Endodermal cell (in vitro differentiated cells): ENCODE measurements around the gene MYCN. TPM values are rescaled to one million over a fixed set of nuclear protein-coding genes. Genes with fewer than 3 reads are reported as not detected.
A peak's percentile ranks its signal among the peaks of the same experiment; 100 is the strongest.

Experiments
- DNase-seq: peaks from one replicate; pipeline ENCODE4 v3.0.0-alpha.2; 2017
- H3K27ac ChIP-seq: 2 replicates; pipeline ENCODE4 v1.5.1; 2013; ENCODE audit warnings: mild to moderate bottlenecking, low read depth, low read length, moderate library complexity
- H3K27me3 ChIP-seq: 2 replicates; pipeline ENCODE4 v1.6.1; 2013; ENCODE audit warnings: mild to moderate bottlenecking, low read length, moderate library complexity; ENCODE audit not compliant: insufficient read depth, control insufficient read depth, poor library complexity, severe bottlenecking
- H3K36me3 ChIP-seq: 2 replicates; pipeline ENCODE4 v1.7.0; 2013; ENCODE audit warnings: mild to moderate bottlenecking, low read length, moderate library complexity; ENCODE audit not compliant: control insufficient read depth, insufficient read depth
- H3K4me1 ChIP-seq: one replicate; pipeline ENCODE4 v1.7.0; 2013; ENCODE audit warnings: low read length; ENCODE audit not compliant: control insufficient read depth, insufficient read depth
- H3K4me3 ChIP-seq: 2 replicates; pipeline ENCODE4 v1.5.1; 2013; ENCODE audit warnings: mild to moderate bottlenecking, low read length, moderate library complexity
- H3K9ac ChIP-seq: 2 replicates; pipeline ENCODE4 v1.6.1; 2013; ENCODE audit warnings: mild to moderate bottlenecking, low read length, moderate library complexity; ENCODE audit not compliant: poor library complexity, severe bottlenecking; ENCODE audit errors: extremely low read depth
- H3K9me3 ChIP-seq: 2 replicates; pipeline ENCODE4 v1.6.1; 2013; ENCODE audit warnings: mild to moderate bottlenecking, low read length, moderate library complexity; ENCODE audit not compliant: control insufficient read depth
- H3K27ac Mint-ChIP-seq: 2 replicates; pipeline ENCODE4 v1.8.0; 2020; ENCODE audit warnings: mixed read lengths
- H3K27me3 Mint-ChIP-seq: 2 replicates; pipeline ENCODE4 v1.8.0; 2021; ENCODE audit warnings: mild to moderate bottlenecking, mixed read lengths; ENCODE audit not compliant: insufficient read depth
- H3K36me3 Mint-ChIP-seq: 2 replicates; pipeline ENCODE4 v1.8.0; 2020; ENCODE audit warnings: low read depth, mixed read lengths
- H3K4me1 Mint-ChIP-seq: 2 replicates; pipeline ENCODE4 v1.8.0; 2020; ENCODE audit warnings: mixed read lengths
- H3K4me3 Mint-ChIP-seq: 2 replicates; pipeline ENCODE4 v1.8.0; 2020; ENCODE audit warnings: mild to moderate bottlenecking, moderate library complexity, mixed read lengths
- H3K9me3 Mint-ChIP-seq: 2 replicates; pipeline ENCODE4 v1.8.0; 2020; ENCODE audit warnings: mild to moderate bottlenecking, mixed read lengths
- WGBS, 2 experiments: methylation state at CpG; one replicate each; pipeline versions ENCODE4 v1.1.5 to v1.1.7; 2013; ENCODE audit warnings: missing lambda C conversion rate in 2 of 2, mixed read lengths in 1 of 2; ENCODE audit not compliant: insufficient coverage in 1 of 2, insufficient read length in 1 of 2; 5-methylcytosine and 5-hydroxymethylcytosine counted together
- total RNA-seq, 2 donors: library from RNA; stranded (reverse); fragmentation: NEBNext Ultra II Directional in 1 of 2; extraction: Animal tissue kit (Norgen Biotek cat#: 25700) in 1 of 2; gene quantifications; 2 replicates in 1 of 2; 3 replicates in 1 of 2; pipeline ENCODE4 v1.2.1, GENCODE V29; 2021
- TF ChIP-seq, protein P1 (sequence below): fragments of 200-600 bp; sonication (generic); conservative IDR thresholded peaks from 2 replicates; pipeline ENCODE4 v1.5.0; 2021; ENCODE audit warnings: antibody characterized with exemption, mild to moderate bottlenecking

The MYCN gene
- total RNA-seq, 2 donors from 2014 or later: 36.8 to 52.3 TPM

DNA sequence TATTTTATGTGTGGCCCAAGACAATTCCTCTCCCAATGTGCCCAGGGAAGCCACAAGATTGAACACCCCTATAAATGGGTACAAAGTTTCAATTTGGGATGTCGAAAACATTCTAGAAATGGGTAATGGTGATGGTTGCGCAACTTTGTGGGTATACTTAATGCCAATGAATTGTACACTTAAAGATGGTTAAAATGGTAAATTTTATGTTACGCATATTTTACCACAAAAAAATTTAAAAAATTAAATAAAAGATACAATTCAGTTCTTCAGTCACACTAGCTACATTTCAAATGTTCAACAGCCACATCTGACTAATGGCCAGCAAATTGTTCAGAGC lies 34.9 kb downstream of the MYCN start:
- H3K4me1 Mint-ChIP-seq: peaks cover 25% of the 10 kb centered on the region
- no peak overlapping the region for H3K27ac Mint-ChIP-seq
- DNase-seq: no peak
- 93% methylated on average over 3 of the region's 3 CpGs; no CpG with 5 or more reads in 1 of the 2 experiments for WGBS, 2 experiments
- no peaks in the 10 kb centered on the region for H3K36me3 ChIP-seq
- H3K9ac ChIP-seq: no peak overlapping the region
- no peaks in the 10 kb centered on the region for H3K9me3 ChIP-seq
- H3K4me3 ChIP-seq: no peak overlapping the region
- H3K4me1 ChIP-seq: peaks cover 10% of the 10 kb centered on the region
- TF ChIP-seq, protein P1, sequence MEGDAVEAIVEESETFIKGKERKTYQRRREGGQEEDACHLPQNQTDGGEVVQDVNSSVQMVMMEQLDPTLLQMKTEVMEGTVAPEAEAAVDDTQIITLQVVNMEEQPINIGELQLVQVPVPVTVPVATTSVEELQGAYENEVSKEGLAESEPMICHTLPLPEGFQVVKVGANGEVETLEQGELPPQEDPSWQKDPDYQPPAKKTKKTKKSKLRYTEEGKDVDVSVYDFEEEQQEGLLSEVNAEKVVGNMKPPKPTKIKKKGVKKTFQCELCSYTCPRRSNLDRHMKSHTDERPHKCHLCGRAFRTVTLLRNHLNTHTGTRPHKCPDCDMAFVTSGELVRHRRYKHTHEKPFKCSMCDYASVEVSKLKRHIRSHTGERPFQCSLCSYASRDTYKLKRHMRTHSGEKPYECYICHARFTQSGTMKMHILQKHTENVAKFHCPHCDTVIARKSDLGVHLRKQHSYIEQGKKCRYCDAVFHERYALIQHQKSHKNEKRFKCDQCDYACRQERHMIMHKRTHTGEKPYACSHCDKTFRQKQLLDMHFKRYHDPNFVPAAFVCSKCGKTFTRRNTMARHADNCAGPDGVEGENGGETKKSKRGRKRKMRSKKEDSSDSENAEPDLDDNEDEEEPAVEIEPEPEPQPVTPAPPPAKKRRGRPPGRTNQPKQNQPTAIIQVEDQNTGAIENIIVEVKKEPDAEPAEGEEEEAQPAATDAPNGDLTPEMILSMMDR: no peak
- no peaks in the 10 kb centered on the region for H3K36me3 Mint-ChIP-seq
- no peaks in the 10 kb centered on the region for H3K27me3 ChIP-seq
- H3K27me3 Mint-ChIP-seq: no peaks in the 10 kb centered on the region
- no peak overlapping the region for H3K27ac ChIP-seq
- no peak overlapping the region for H3K4me3 Mint-ChIP-seq
- H3K9me3 Mint-ChIP-seq: no peaks in the 10 kb centered on the region

DNA sequence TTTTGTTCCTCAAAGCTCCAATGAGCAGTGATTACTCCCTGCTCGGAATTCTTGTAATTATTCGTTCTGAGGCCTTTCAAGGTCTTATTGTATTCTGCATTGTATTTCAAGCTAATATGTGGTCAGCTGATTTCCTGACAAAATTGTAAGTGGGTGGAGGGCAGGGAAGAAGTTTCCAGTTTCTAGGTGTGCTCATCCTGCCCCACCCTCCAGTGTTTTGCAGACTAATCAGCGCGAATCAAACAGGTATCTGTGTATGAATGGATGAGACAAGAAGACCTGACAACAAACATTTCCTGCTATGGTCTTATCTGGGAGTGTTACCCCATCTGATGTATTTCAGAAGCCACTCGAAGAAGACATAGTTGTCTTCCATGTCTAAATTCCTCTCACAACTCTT lies 35.3 kb downstream of the MYCN start:
- H3K27ac Mint-ChIP-seq: no peak overlapping the region
- Histone ChIP-seq H3K27ac (no peak overlapping the region), H3K36me3 (no peaks in the 10 kb centered on the region), H3K4me1 (peaks cover 10% of the 10 kb centered on the region), H3K9ac (no peak overlapping the region), H3K27me3 (no peaks in the 10 kb centered on the region), H3K9me3 (no peaks in the 10 kb centered on the region), H3K4me3 (no peak overlapping the region)
- no peak overlapping the region for H3K4me3 Mint-ChIP-seq
- no peaks in the 10 kb centered on the region for H3K9me3 Mint-ChIP-seq
- 92% methylated on average over 5 of the region's 5 CpGs for WGBS, 2 experiments
- H3K4me1 Mint-ChIP-seq: peaks cover 28% of the 10 kb centered on the region
- DNase-seq: no peak
- H3K36me3 Mint-ChIP-seq: no peaks in the 10 kb centered on the region
- no peaks in the 10 kb centered on the region for H3K27me3 Mint-ChIP-seq
- TF ChIP-seq, protein P1: no peak

DNA sequence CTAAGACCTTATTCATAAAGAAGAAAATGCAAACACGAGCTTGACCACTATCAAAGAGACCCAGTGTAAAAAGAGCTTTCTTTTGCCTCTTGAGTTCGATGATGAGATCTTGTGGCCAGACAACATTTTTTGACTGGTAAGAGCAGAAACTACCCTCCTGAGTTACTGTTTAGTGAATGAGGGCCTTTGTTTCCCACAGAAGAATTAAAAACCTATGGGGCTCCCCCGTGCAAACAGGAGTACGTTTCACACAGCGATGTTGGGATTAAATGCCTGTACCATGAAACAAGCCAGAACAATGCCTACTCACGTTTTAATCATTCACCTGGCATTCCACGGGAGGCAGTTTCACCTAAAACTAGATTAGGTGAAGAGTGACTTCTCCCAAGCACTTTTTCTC lies 36.0 kb downstream of the MYCN start:
- Histone ChIP-seq H3K9me3 (no peaks in the 10 kb centered on the region), H3K9ac (no peak overlapping the region), H3K36me3 (no peaks in the 10 kb centered on the region), H3K27me3 (no peaks in the 10 kb centered on the region), H3K27ac (no peak overlapping the region), H3K4me1 (peaks cover 10% of the 10 kb centered on the region), H3K4me3 (no peak overlapping the region)
- H3K36me3 Mint-ChIP-seq: no peaks in the 10 kb centered on the region
- peaks cover 28% of the 10 kb centered on the region for H3K4me1 Mint-ChIP-seq
- no peaks in the 10 kb centered on the region for H3K27me3 Mint-ChIP-seq
- H3K9me3 Mint-ChIP-seq: no peaks in the 10 kb centered on the region
- 76 to 84% methylated on average over 7 of the region's 7 CpGs for WGBS, 2 experiments
- H3K4me3 Mint-ChIP-seq: no peak overlapping the region
- H3K27ac Mint-ChIP-seq: peak overlapping the region; percentile 58
- DNase-seq: peak; percentile 40
- TF ChIP-seq, protein P1: no peak
